Neural progenitor cell (in vitro differentiated cells): ENCODE results near the gene SLC29A1.

ENCODE experiments used
- EZH2 ChIP-seq: fragments of 200-600 bp; sonication (generic); IDR thresholded peaks from 2 replicates; pipeline ENCODE4 v1.6.1; 2017; ENCODE audit warnings: antibody characterized with exemption, mild to moderate bottlenecking, moderate library complexity
- EZH2phosphoT487 ChIP-seq: fragments of 200-600 bp; sonication (generic); IDR thresholded peaks from 2 replicates; pipeline ENCODE4 v1.6.1; 2017; ENCODE audit warnings: antibody characterized with exemption
- TF ChIP-seq, protein P1 (sequence below): fragments of 200-600 bp; sonication (generic); IDR thresholded peaks from 2 replicates; pipeline ENCODE4 v1.5.1; 2017; ENCODE audit warnings: antibody characterized with exemption, mild to moderate bottlenecking

DNA sequence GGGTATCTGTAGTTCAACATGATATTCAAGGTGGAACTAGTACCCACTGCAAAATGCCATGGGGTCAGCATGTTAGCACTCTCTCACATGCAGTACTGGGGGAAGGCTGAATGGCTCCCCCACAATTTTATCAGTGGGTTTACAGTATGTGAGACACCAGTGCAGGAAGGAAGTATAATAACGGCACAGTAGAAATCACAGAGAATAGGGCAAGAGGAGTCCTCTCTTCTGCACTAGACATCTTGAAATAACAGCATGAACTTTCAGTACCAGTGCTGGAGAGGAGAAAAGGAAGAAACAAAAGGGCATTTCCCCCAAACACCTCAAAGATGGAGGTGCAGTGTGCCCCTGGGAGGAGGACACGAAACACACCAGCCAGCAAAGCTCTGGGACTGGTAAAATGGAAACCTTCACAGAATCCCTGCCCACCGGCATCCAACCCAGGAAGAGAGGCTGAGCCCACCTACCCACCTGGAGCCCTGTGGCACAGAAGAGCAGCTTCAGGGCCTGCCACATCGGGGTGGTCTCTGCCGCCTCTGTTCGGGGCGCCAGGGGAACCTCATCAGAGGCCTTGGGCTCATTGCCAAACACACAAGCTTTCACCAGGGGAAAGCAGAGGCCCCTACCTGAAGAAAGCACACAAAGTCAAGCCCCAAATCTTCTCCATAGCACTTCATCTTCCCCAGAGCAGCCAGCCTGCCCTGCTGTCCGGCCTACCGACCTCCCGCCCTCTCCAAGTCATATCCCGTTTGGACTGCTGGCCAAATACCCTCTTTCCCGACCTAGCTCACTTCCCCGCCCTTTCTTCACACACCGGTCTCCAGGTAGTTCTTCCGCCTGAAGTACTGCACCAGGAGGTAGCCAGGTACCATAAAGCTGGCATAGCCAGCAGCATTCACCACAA lies 32.7 kb downstream of the SLC29A1 start:
- TF ChIP-seq, protein P1, sequence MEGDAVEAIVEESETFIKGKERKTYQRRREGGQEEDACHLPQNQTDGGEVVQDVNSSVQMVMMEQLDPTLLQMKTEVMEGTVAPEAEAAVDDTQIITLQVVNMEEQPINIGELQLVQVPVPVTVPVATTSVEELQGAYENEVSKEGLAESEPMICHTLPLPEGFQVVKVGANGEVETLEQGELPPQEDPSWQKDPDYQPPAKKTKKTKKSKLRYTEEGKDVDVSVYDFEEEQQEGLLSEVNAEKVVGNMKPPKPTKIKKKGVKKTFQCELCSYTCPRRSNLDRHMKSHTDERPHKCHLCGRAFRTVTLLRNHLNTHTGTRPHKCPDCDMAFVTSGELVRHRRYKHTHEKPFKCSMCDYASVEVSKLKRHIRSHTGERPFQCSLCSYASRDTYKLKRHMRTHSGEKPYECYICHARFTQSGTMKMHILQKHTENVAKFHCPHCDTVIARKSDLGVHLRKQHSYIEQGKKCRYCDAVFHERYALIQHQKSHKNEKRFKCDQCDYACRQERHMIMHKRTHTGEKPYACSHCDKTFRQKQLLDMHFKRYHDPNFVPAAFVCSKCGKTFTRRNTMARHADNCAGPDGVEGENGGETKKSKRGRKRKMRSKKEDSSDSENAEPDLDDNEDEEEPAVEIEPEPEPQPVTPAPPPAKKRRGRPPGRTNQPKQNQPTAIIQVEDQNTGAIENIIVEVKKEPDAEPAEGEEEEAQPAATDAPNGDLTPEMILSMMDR = no peak
- no peak for TF ChIP-seq EZH2
- TF ChIP-seq EZH2phosphoT487 = no peak
